Left ventricle myocardium superior (tissue), 1 donor: ENCODE data around the gene CHST6. TPM values are rescaled to one million over a fixed set of nuclear protein-coding genes. Genes with fewer than 3 reads are reported as not detected.
"Not testable (repeated sequence)": the region's sequence is repeated elsewhere in the genome, so short reads cannot be mapped to it uniquely, and the experiment has no call there.

Experiments used
- ATAC-seq: fragments of 200-7000 bp; cut with Tn5 transposase; one replicate; pipeline ENCODE4 v1.9.1; 2020; ENCODE audit warnings: mild to moderate bottlenecking, moderate library complexity
- DNase-seq: peaks from one replicate; pipeline ENCODE4 v3.0.0-alpha.2; 2020
- intact Hi-C: fragments of 100-400 bp; cut with micrococcal nuclease; formaldehyde crosslinking; loops from one replicate; pipeline ENCODE4 v1.11.0; 2022
- total RNA-seq: library from RNA; stranded (reverse); fragmentation: NEBNext Ultra II Directional; extraction: Animal tissue kit (Norgen Biotek cat#: 25700); gene quantifications from one replicate; pipeline ENCODE4 v1.2.1, GENCODE V29; 2021
- donor health status: DM: no; HTN: yes; CAD: no; lungs with severe emphysema.

CHST6 gene
- total RNA-seq, 1 donor from 2014 or later, result 0.27 TPM

GRCh38 chr16:75479421-75479990 is 15.7 kb downstream of the CHST6 start:
- no peak for ATAC-seq
- intact Hi-C loops, result no loop called here

GRCh38 chr16:75478480-75479345 is 16.5 kb downstream of the CHST6 start:
- DNase-seq, result no peak
- ATAC-seq, result no peak
- intact Hi-C loops, result no loop called here

More at GRCh38 chr16:75479421-75479990, 15.7 kb downstream of the CHST6 start:
- no peak for DNase-seq

DNA sequence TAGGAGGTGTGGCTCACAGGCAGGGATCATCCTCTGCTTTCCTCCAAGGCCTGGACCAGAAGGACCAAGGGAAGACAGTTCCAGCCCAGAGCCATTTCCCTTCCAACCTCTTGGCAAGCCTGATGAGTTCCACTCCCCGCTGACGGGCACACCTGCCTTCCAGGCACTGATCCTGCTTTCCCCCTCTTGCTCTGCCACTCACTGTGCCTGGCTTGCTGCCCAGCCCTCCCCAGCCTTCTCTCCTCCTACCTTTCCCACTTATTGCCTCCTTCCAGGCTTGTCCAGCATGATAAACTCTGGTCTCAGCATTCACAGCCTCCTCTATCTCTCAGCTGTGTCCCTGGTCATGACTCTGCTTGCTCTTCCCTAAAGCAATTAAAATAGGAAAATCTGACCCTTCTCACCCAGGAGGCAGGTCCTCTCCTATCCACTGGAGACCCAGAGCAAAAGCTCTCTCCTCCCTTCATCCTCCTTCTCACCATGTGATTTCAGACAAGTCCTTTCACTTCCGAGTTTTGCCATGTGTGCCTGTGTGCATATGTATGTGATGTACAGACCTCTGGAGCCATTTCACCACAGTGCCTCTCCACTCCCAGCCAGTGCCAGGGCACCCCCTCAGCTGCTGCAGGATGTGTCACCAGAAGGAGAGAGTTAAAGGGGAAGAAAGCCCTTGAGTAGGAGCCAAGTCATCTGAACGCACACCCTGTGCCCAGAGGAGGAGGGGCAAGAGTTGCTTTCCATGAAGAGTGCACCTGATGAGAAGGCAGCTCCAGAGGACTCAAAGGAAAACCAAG is 17.4 kb downstream of the CHST6 start:
- DNase-seq (no peak), ATAC-seq (no peak)
- intact Hi-C loops, result no loop called here

- intact Hi-C loops, result no loop called here
- ATAC-seq, result no peak
- DNase-seq, result no peak
These were observed 18.4 kb downstream of the CHST6 start for GRCh38 chr16:75476817-75477216.

DNA sequence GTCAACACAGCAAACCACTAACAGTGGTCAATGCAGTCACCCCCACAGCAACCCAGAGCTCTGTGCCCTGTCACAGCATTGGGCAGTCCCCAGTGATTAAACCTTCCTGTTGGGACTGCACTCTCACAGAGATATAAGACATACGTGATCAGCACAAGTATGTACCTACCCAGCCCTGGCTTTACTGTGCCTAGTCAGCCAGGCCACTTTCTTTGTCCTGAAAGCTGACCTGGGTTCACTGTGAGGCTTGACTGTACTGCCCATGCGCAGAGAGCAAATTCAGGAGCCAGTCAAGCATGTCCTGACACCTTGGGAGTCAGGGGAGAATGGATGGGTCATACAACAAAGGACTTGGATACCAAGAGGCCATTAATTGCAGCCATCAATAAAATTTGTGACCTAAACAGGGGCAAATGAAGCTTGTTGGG is 19.8 kb downstream of the CHST6 start:
- ATAC-seq (no peak), DNase-seq (no peak)
- intact Hi-C loops, result no loop called here

DNA sequence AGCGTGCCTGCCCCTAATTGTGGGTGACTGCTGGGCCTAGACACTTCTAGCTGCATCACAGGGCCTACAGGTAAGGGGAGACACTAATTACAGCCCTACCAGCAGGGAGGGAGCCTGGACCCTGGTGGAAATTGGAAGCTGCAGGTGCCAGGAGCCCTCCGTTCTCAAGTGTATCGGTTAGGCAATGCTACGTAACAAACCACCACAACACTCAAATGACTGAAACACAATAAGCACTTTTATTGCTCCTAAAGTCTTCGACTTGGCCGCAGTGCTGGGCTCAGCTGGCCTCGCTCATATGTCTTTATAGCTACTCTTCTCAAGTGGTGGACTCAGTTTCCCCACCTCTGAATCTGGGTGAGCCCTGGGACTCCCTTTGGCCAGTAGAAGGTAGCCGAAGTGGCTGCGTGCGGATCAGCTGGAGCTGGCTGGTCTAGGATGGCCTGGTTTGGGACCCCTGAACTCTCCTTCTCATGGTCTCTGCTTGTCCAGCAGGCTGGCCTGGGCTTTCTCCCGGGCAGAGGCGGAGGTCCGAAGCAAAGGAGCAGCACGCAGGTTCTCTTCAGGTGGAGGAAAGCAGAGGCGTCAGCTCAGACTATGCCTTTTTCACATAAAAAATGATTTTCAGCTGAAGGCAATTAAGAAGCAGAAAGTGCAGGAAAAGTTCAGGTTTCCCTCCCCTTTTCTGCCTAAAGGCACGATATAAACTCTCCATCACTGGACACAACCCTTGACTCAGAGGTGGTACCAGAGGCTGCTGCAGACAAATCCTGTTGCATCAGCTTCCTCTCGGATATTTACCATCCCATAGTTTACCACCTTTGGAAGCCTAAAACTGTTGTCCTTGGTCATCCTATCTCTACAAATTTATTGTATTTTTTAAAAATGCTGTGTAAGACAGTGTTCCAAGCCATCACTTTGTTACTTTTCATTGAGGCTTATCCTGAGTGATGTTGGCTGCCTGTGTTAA is 22.0 kb downstream of the CHST6 start:
- ATAC-seq, result no peak
- intact Hi-C loops, result loop anchor here (5.0 kb wide), 1 partner anchor 289 kb away; no protein-coding TSS in a partner anchor
- DNase-seq, result no peak

- DNase-seq (no peak), ATAC-seq (peak; percentile 97)
- intact Hi-C loops, result loop anchor here (5.0 kb wide), 1 partner anchor 290 kb away; no protein-coding TSS in a partner anchor
These were observed 23.3 kb downstream of the CHST6 start for GRCh38 chr16:75471723-75472633.

- no peak for DNase-seq
- intact Hi-C loops, result no loop called here
- ATAC-seq, result no peak
These were observed 28.5 kb downstream of the CHST6 start for GRCh38 chr16:75466760-75467159.

DNA sequence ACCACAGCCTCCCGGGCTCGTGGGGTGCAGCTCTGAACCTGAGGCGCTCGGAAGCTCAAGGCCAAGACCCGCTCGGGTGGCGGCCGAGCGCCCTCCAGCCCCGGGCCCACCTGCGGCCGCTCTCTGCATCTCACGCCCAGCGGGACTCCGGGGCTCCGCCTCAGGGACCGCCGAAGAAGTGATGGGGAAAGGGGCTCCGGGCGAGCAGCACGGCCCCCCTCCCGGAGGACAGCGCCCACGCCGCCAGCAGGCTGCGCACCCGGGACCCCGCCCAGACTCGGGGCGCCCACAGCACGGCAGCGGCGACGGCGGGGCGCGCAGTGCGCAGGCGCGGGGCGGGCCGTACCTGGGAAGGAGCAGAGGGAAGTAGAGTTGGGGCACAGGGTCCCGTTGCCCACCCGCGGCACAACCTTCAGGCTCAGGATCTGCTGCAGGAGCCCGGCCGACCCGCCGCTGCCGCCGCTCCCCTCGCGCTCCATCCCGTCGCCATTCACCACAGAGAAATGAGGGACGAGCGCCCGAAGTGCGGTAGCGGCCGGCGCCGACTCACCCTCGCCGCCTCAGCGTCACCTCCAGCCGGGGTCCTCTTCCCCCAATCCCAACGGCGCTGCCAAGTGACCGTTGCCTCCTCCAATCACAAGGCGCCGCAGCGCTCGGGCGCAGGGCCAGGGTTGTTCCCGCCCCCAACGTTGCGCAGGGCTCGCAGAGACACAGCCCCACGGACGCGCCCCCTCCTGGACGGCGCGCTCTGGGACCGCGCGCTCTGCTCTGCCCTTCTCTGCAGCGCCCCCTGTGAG is 30.9 kb downstream of the CHST6 start, which contains the start of gene TMEM170A:
TMEM170A (minus strand) TSS at position 568 of the 797 bp plus-strand sequence; CDS start at position 479, 89 bp downstream.
- intact Hi-C loops, result no loop called here
- peak; percentile 98 for ATAC-seq
- DNase-seq, result peak; percentile 100

GRCh38 chr16:75463389-75464121 is 31.7 kb downstream of the CHST6 start:
- intact Hi-C loops, DNase-seq: not testable (repeated sequence)
- ATAC-seq, result peak; percentile 29

DNA sequence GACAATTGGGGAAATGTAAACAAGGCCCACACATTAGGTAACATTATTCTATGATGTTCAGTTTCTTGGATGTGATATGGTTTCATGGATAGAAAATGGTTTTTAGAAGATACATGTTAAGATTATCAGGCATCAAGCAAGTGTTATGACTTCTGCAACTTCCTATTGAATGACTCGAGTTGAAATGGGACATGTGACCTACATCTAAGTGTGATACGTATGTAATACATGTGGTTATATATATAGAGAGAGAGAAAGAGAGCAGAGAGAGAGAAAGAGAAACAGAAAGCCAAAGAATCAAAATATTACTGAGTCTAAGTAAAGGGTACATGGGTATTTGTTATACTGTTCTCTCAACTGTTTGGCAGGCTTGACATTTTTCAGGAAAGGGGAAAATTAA is 32.4 kb downstream of the CHST6 start:
- ATAC-seq (no peak), DNase-seq (no peak)
- intact Hi-C loops, result no loop called here

DNA sequence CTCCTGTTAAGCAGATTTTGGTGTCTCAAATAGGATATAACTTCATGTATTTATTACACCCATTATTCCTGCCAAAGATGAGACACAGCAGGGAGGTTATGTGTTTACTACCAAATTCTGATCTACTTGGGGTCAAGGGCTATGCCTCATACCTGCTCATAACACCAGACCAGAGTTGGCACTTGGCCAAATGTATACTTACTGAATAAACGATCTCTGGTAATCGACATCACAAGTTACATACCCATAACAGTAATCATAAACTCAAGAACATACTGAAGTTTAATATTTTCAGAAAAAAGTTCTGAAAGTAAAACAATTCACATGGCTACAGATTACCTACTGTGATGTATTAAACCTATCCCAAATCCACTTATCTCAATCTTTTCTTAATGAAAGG is 33.7 kb downstream of the CHST6 start:
- intact Hi-C loops, result no loop called here
- ATAC-seq, result no peak
- no peak for DNase-seq

- intact Hi-C loops, result no loop called here
- ATAC-seq (no peak), DNase-seq (no peak)
These were observed 34.8 kb downstream of the CHST6 start for GRCh38 chr16:75460446-75460845.

DNA sequence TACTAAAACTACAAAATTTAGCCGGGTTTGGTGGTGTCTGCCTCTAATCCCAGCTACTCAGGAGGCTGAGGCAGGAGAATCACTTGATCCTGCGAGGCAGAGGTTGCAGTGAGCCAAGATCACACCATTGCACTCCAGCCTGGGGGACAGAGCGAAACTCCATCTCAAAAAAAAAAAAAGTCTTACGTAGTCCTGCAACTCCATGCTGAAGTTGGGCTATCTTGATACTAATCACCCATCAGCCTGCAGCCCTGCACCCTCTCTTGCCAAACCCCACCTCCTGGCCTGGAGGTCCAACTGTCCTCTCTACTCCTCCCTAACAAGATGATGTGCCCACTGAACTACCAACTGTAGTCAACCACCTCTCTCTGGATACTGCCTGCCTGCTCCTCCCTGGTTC is 35.5 kb downstream of the CHST6 start:
- no peak for DNase-seq
- intact Hi-C loops, result no loop called here
- no peak for ATAC-seq

DNA sequence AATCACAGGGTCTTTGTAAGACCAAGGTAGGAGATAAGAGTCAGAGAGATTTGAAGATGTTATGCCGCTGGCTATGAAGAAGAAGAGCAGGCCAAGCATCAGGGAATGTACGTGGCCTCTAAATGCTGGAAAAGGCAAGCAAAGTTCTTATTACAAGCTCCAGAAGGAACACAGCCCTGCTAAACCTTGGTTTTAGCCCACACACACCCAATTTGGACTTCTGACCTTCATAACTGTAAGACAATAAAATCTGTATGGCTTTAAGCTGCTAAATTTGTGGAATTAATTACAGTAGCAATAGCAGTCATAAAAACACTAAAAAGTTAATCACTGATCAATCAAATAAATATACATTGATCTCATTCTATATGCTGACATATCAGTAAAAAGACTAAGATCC is 36.8 kb downstream of the CHST6 start:
- no peak for ATAC-seq
- intact Hi-C loops, result no loop called here
- DNase-seq, result no peak

GRCh38 chr16:75458029-75458428 is 37.2 kb downstream of the CHST6 start:
- ATAC-seq (no peak), DNase-seq (no peak)
- intact Hi-C loops, result no loop called here
